Panc1 (cell line): ENCODE data around the gene SH3BGR. TPM values are rescaled to one million over a fixed set of nuclear protein-coding genes. Genes with fewer than 3 reads are reported as not detected.

Experiments
- ATAC-seq: fragments of 200-7000 bp; cut with Tn5 transposase; 2 replicates; pipeline ENCODE4 v1.9.1; 2020; ENCODE audit warnings: mild to moderate bottlenecking, moderate library complexity
- BruUV-seq: library from RNA; stranded (reverse); fragments of 400-500 nt; replicated peaks from 2 replicates; lab custom pipeline; 2021; lab: Mats Ljungman, UMichigan
- CTCF ChIA-PET: fragments of 300-600 bp; sonication (Branson Sonifier 250); formaldehyde crosslinking; loops from one replicate; lab custom pipeline; 2022; ENCODE audit warnings: antibody characterized with exemption; lab: Charles Lee
- POLR2A ChIA-PET: fragments of 300-600 bp; sonication (Branson Sonifier 250); formaldehyde crosslinking; loops from one replicate; lab custom pipeline; 2022; ENCODE audit warnings: antibody characterized with exemption; lab: Charles Lee
- DNase-seq: peaks from one replicate; pipeline ENCODE4 v3.0.0-alpha.2; 2010; ENCODE audit warnings: low read depth, low spot score
- H3K27ac ChIP-seq: 2 replicates; pipeline ENCODE4 v1.5.1; 2011; ENCODE audit warnings: mild to moderate bottlenecking, low read length, inconsistent platforms
- H3K27me3 ChIP-seq: fragments of 200-500 bp; sonication (Bioruptor generic); 2 replicates; pipeline ENCODE4 v1.6.0; 2014; ENCODE audit warnings: low read length, inconsistent platforms; ENCODE audit not compliant: control insufficient read depth, insufficient read depth
- H3K36me3 ChIP-seq: fragments of 200-500 bp; sonication (Bioruptor generic); 2 replicates; pipeline ENCODE4 v1.5.1; 2014; ENCODE audit warnings: inconsistent platforms, mild to moderate bottlenecking, low read length, moderate library complexity; ENCODE audit not compliant: control insufficient read depth, insufficient read depth
- H3K4me1 ChIP-seq: 2 replicates; pipeline ENCODE4 v1.5.1; 2011; ENCODE audit warnings: inconsistent platforms, mild to moderate bottlenecking, low read length, moderate library complexity; ENCODE audit not compliant: control insufficient read depth, insufficient read depth
- H3K4me3 ChIP-seq, 2 experiments: 2 replicates each; pipeline ENCODE4 v1.5.1; 2011 to 2012; ENCODE audit warnings: low read depth in 2 of 2, low read length in 2 of 2, mild to moderate bottlenecking in 2 of 2, inconsistent platforms in 1 of 2, moderate library complexity in 1 of 2
- H3K9me3 ChIP-seq: fragments of 200-500 bp; sonication (Bioruptor generic); 2 replicates; pipeline ENCODE4 v1.5.1; 2014; ENCODE audit warnings: low read depth, mild to moderate bottlenecking, inconsistent platforms, low read length, moderate library complexity; ENCODE audit not compliant: control insufficient read depth, insufficient read depth
- POLR2AphosphoS5 ChIP-seq: IDR thresholded peaks from 2 replicates; pipeline ENCODE4 v1.6.1; 2012; ENCODE audit warnings: mild to moderate bottlenecking, low read depth, low read length, moderate library complexity
- SIN3A ChIP-seq: IDR thresholded peaks from 2 replicates; pipeline ENCODE4 v1.6.1; 2012; ENCODE audit warnings: low read depth, mild to moderate bottlenecking, low read length, moderate library complexity, borderline replicate concordance; ENCODE audit not compliant: insufficient read depth
- TCF7L2 ChIP-seq: IDR thresholded peaks from 2 replicates; pipeline ENCODE4 v1.6.1; 2011; ENCODE audit warnings: mild to moderate bottlenecking, low read depth, low read length, inconsistent platforms
- in situ Hi-C: cut with HindIII; loops from 2 replicates; pipeline ENCODE4 v1.10.0; 2016; ENCODE audit warnings: low sequenced_read_pairs, low pct_unique_long_range_greater_than_20kb
- intact Hi-C: fragments of 100-400 bp; cut with micrococcal nuclease; formaldehyde crosslinking; loops from one replicate; pipeline ENCODE4 v1.10.0; 2022; ENCODE audit not compliant: unreplicated experiment
- total RNA-seq: library from RNA; stranded (reverse); gene quantifications from one replicate; pipeline ENCODE4 v1.2.1, GENCODE V29; 2021; ENCODE audit not compliant: unreplicated experiment
- TF ChIP-seq, protein P1 (sequence below), 2 experiments: IDR thresholded peaks; 2 replicates each; pipeline ENCODE4 v1.6.1; 2011 to 2012; ENCODE audit warnings: low read depth in 2 of 2, control low read depth in 1 of 2, low read length in 1 of 2, mild to moderate bottlenecking in 1 of 2, moderate library complexity in 1 of 2; ENCODE audit not compliant: insufficient read depth in 1 of 2
- TF ChIP-seq, protein P2 (sequence below): fragments of 450-650 bp; IDR thresholded peaks from 2 replicates; pipeline ENCODE4 v1.5.1; 2017; ENCODE audit warnings: mild to moderate bottlenecking

Gene SH3BGR
- total RNA-seq, 1 experiment from 2014 or later = 1.7 TPM

DNA sequence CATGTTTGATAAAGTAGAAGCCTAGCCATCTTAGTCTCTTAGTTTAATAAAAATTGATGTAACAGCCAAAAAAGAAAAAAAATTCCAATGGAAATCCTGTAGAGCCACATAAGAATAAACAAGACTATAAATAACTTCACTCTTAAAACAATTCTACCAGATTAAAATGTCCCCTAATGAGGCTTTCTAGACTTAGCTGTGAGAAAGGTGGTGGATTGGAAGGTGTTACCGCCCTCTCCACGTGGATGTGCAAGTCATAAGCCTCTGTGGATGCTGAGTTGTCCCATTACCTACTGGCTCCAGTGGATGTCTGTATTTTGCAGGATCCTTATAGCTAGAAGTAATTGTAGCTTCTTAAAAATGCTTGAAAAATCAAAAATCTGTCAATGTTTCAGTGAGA is 20.8 kb upstream of the SH3BGR start:
- CTCF ChIA-PET = no interaction called here
- in situ Hi-C loops = no loop called here

DNA sequence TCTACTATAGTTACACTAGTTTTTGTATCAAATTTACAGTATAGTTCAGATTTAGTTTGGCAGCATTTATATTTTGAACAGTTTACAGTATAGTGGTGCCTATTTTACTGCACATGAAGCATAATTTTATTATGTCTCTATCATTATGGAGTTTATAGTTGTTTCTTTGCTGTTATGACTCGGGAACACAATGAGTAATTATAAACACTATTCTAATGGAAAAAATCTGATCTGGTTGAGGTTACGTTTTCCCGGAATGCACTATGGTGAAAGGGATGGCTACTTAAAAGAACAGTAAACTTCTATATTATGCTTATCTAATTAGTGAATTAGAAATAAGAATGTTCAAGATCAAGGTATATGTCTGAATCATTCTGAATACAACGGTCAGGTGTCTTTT is 16.8 kb upstream of the SH3BGR start:
- intact Hi-C loops = no loop called here
- ATAC-seq = no peak
- BruUV-seq = no TSS peak

More for the DNA sequence above, 20.8 kb upstream of the SH3BGR start:
- Histone ChIP-seq H3K27ac (no peak overlapping the region), H3K36me3 (no peaks in the 10 kb centered on the region), H3K9me3 (no peaks in the 10 kb centered on the region), H3K4me3 (no peak overlapping the region), H3K4me1 (no peaks in the 10 kb centered on the region), H3K27me3 (no peaks in the 10 kb centered on the region)
- POLR2A ChIA-PET = interaction anchor here (0.7 kb wide), 1 partner anchor 48 kb away, joined by 3 read pairs; no protein-coding TSS in a partner anchor
- no TSS peak for BruUV-seq
- intact Hi-C loops = no loop called here
- no peak for TF ChIP-seq TCF7L2
- TF ChIP-seq, protein P1, sequence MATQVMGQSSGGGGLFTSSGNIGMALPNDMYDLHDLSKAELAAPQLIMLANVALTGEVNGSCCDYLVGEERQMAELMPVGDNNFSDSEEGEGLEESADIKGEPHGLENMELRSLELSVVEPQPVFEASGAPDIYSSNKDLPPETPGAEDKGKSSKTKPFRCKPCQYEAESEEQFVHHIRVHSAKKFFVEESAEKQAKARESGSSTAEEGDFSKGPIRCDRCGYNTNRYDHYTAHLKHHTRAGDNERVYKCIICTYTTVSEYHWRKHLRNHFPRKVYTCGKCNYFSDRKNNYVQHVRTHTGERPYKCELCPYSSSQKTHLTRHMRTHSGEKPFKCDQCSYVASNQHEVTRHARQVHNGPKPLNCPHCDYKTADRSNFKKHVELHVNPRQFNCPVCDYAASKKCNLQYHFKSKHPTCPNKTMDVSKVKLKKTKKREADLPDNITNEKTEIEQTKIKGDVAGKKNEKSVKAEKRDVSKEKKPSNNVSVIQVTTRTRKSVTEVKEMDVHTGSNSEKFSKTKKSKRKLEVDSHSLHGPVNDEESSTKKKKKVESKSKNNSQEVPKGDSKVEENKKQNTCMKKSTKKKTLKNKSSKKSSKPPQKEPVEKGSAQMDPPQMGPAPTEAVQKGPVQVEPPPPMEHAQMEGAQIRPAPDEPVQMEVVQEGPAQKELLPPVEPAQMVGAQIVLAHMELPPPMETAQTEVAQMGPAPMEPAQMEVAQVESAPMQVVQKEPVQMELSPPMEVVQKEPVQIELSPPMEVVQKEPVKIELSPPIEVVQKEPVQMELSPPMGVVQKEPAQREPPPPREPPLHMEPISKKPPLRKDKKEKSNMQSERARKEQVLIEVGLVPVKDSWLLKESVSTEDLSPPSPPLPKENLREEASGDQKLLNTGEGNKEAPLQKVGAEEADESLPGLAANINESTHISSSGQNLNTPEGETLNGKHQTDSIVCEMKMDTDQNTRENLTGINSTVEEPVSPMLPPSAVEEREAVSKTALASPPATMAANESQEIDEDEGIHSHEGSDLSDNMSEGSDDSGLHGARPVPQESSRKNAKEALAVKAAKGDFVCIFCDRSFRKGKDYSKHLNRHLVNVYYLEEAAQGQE (IDR thresholded peaks at IDR 0.05; ENCODE audit: insufficient read depth in 1 of 2, low read depth in 2 of 2, low read length in 1 of 2) = no peak
- TF ChIP-seq, protein P2, sequence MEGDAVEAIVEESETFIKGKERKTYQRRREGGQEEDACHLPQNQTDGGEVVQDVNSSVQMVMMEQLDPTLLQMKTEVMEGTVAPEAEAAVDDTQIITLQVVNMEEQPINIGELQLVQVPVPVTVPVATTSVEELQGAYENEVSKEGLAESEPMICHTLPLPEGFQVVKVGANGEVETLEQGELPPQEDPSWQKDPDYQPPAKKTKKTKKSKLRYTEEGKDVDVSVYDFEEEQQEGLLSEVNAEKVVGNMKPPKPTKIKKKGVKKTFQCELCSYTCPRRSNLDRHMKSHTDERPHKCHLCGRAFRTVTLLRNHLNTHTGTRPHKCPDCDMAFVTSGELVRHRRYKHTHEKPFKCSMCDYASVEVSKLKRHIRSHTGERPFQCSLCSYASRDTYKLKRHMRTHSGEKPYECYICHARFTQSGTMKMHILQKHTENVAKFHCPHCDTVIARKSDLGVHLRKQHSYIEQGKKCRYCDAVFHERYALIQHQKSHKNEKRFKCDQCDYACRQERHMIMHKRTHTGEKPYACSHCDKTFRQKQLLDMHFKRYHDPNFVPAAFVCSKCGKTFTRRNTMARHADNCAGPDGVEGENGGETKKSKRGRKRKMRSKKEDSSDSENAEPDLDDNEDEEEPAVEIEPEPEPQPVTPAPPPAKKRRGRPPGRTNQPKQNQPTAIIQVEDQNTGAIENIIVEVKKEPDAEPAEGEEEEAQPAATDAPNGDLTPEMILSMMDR = no peak
- no peak for TF ChIP-seq SIN3A
- no peak for TF ChIP-seq POLR2AphosphoS5
- DNase-seq (no peak), ATAC-seq (no peak)

More for the DNA sequence above, 16.8 kb upstream of the SH3BGR start:
- Histone ChIP-seq H3K27me3 (no peaks in the 10 kb centered on the region), H3K36me3 (no peaks in the 10 kb centered on the region), H3K4me1 (no peaks in the 10 kb centered on the region), H3K27ac (no peak overlapping the region), H3K9me3 (no peaks in the 10 kb centered on the region), H3K4me3 (no peak overlapping the region)
- ChIA-PET POLR2A (no interaction called here), CTCF (no interaction called here)
- in situ Hi-C loops = no loop called here
- TF ChIP-seq, protein P2 = no peak
- TF ChIP-seq TCF7L2 (no peak), SIN3A (no peak), POLR2AphosphoS5 (no peak)
- TF ChIP-seq, protein P1 (IDR thresholded peaks at IDR 0.05; ENCODE audit: insufficient read depth in 1 of 2, low read depth in 2 of 2, low read length in 1 of 2) = no peak
- no peak for DNase-seq
